T-helper 2 cell treated with Interferon-gamma antibody and Interleukin-4, amounts not matched to agents 5 μg/mL and 100 μg/mL, for 36 hours (primary cell): ENCODE measurements around the gene SERINC2.
"Not testable (repeated sequence)": the region's sequence is repeated elsewhere in the genome, so short reads cannot be mapped to it uniquely, and the experiment has no call there.

Source experiments
- DNase-seq: peaks from one replicate; pipeline ENCODE4 v3.0.0; 2021; ENCODE audit warnings: low spot score
- H3K27ac Mint-ChIP-seq: one replicate; pipeline ENCODE4 v1.8.0; 2021; ENCODE audit warnings: mild to moderate bottlenecking, mixed read lengths
- H3K27me3 Mint-ChIP-seq: one replicate; pipeline ENCODE4 v1.8.0; 2021; ENCODE audit warnings: low read depth, mixed read lengths
- H3K36me3 Mint-ChIP-seq: one replicate; pipeline ENCODE4 v1.8.0; 2021; ENCODE audit warnings: low read depth, mixed read lengths
- H3K4me1 Mint-ChIP-seq: one replicate; pipeline ENCODE4 v1.8.0; 2021; ENCODE audit warnings: low read depth, mixed read lengths
- H3K4me3 Mint-ChIP-seq: one replicate; pipeline ENCODE4 v1.8.0; 2022; ENCODE audit warnings: mild to moderate bottlenecking, moderate library complexity, mixed read lengths
- H3K9me3 Mint-ChIP-seq: one replicate; pipeline ENCODE4 v1.8.0; 2021; ENCODE audit warnings: mixed read lengths

The SERINC2 gene

GRCh38 chr1:31376375-31377134, 36.5 kb upstream of the SERINC2 start:
- peaks cover 14% of the 10 kb centered on the region for H3K4me1 Mint-ChIP-seq
- H3K36me3 Mint-ChIP-seq, result no peaks in the 10 kb centered on the region
- H3K27me3 Mint-ChIP-seq, result peaks cover 13% of the 10 kb centered on the region
- no peak overlapping the region for H3K4me3 Mint-ChIP-seq
- no peaks in the 10 kb centered on the region for H3K9me3 Mint-ChIP-seq
- H3K27ac Mint-ChIP-seq, result no peak overlapping the region
- DNase-seq, result no peak

- Mint-ChIP-seq H3K27ac (no peak overlapping the region), H3K4me3 (no peak overlapping the region), H3K27me3 (peaks cover 14% of the 10 kb centered on the region), H3K36me3 (no peaks in the 10 kb centered on the region), H3K4me1 (peaks cover 14% of the 10 kb centered on the region), H3K9me3 (no peaks in the 10 kb centered on the region)
- DNase-seq, result no peak
Observed at GRCh38 chr1:31377364-31377863, 35.6 kb upstream of the SERINC2 start.

- Mint-ChIP-seq H3K9me3 (no peaks in the 10 kb centered on the region), H3K4me1 (peaks cover 14% of the 10 kb centered on the region), H3K27ac (no peak overlapping the region), H3K27me3 (peaks cover 12% of the 10 kb centered on the region), H3K36me3 (no peaks in the 10 kb centered on the region), H3K4me3 (no peak overlapping the region)
- DNase-seq, result no peak
Observed at GRCh38 chr1:31378001-31378400, 35.0 kb upstream of the SERINC2 start.

DNA sequence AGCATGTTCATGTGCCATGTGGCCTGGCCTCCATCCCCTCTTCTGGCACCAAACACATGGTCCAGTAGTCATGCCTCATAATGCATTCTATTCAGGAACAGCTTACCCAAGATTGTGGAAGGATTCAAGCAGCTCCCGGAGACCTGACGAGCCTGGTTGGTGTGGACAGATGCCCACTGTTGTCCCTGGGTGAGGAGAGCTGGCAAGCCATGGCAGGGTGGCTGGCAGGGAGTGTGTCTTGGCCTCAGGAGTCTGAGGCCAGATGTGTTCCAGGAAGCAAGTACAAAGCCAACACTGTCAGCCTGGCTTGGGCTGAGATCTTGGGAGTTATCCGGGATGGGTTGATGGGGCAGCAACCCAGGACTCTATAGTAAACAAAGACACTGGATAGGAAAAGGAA, 32.8 kb upstream of the SERINC2 start:
- DNase-seq, result no peak
- Mint-ChIP-seq H3K36me3 (no peaks in the 10 kb centered on the region), H3K4me3 (no peak overlapping the region), H3K27me3 (peaks cover 6% of the 10 kb centered on the region), H3K4me1 (peaks cover 5% of the 10 kb centered on the region), H3K9me3 (no peaks in the 10 kb centered on the region), H3K27ac (no peak overlapping the region)

- Mint-ChIP-seq H3K27me3 (peaks cover 6% of the 10 kb centered on the region), H3K27ac (no peak overlapping the region), H3K9me3 (no peaks in the 10 kb centered on the region), H3K36me3 (no peaks in the 10 kb centered on the region), H3K4me3 (no peak overlapping the region), H3K4me1 (peaks cover 1% of the 10 kb centered on the region)
- DNase-seq, result no peak
Observed at GRCh38 chr1:31381394-31382294, 31.4 kb upstream of the SERINC2 start.

DNA sequence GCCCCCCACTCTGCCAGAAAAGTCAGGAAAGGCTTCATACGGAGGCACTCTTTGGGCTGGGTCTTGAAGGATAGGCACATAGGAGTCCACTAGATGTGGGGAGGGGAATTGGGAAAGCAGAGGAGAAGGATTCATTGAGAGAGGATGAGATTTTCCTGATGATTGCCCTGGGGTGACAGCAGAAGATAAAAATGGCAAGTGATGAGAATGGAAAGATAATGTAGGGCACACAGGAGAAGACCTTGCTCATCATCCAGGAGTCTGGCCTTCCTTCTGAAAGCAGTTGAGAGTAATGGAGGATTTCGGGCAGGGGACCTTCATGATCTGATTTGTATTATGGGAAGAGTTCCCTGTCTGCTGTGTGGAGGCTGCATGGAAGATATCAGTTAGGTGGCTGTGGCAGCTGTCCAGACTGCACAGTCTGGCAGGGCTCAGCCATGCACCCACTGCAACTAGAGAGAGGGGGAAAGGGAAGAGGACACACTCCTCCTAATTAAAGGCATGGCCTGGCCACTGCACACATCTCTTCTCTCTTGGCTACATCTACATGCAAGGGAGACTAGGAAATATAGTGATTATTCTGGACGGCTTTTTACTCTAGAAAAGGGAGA, 30.5 kb upstream of the SERINC2 start:
- H3K27me3 Mint-ChIP-seq, result peaks cover 6% of the 10 kb centered on the region

GRCh38 chr1:31383967-31384366, 29.0 kb upstream of the SERINC2 start:
- no peak overlapping the region for H3K4me3 Mint-ChIP-seq
- no peak for DNase-seq
- no peaks in the 10 kb centered on the region for H3K36me3 Mint-ChIP-seq
- no peak overlapping the region for H3K27ac Mint-ChIP-seq
- H3K9me3 Mint-ChIP-seq, result no peaks in the 10 kb centered on the region
- no peaks in the 10 kb centered on the region for H3K4me1 Mint-ChIP-seq
- peaks cover 6% of the 10 kb centered on the region for H3K27me3 Mint-ChIP-seq

More for the DNA sequence above, 30.5 kb upstream of the SERINC2 start:
- DNase-seq, result no peak
- Mint-ChIP-seq H3K27ac (no peak overlapping the region), H3K4me3 (no peak overlapping the region), H3K4me1 (no peaks in the 10 kb centered on the region), H3K9me3 (no peaks in the 10 kb centered on the region), H3K36me3 (no peaks in the 10 kb centered on the region)

- not testable (repeated sequence) for DNase-seq, H3K4me3 Mint-ChIP-seq, H3K36me3 Mint-ChIP-seq, H3K27me3 Mint-ChIP-seq, H3K27ac Mint-ChIP-seq, H3K9me3 Mint-ChIP-seq, H3K4me1 Mint-ChIP-seq
Observed at GRCh38 chr1:31386576-31387243, 26.3 kb upstream of the SERINC2 start.

- H3K36me3 Mint-ChIP-seq, result no peaks in the 10 kb centered on the region
- H3K27ac Mint-ChIP-seq, result no peak overlapping the region
- no peaks in the 10 kb centered on the region for H3K9me3 Mint-ChIP-seq
- no peaks in the 10 kb centered on the region for H3K4me1 Mint-ChIP-seq
- no peak overlapping the region for H3K4me3 Mint-ChIP-seq
- H3K27me3 Mint-ChIP-seq, result peaks cover under 1% of the 10 kb centered on the region
- DNase-seq, result no peak
Observed at GRCh38 chr1:31387612-31388011, 25.4 kb upstream of the SERINC2 start.

GRCh38 chr1:31389616-31390015, 23.4 kb upstream of the SERINC2 start:
- Mint-ChIP-seq H3K9me3 (no peaks in the 10 kb centered on the region), H3K27me3 (no peaks in the 10 kb centered on the region), H3K27ac (no peak overlapping the region), H3K4me3 (no peak overlapping the region), H3K36me3 (no peaks in the 10 kb centered on the region), H3K4me1 (peaks cover 5% of the 10 kb centered on the region)
- DNase-seq, result no peak

- Mint-ChIP-seq H3K27me3 (no peaks in the 10 kb centered on the region), H3K27ac (no peak overlapping the region), H3K4me1 (peaks cover 9% of the 10 kb centered on the region), H3K36me3 (no peaks in the 10 kb centered on the region), H3K9me3 (no peaks in the 10 kb centered on the region), H3K4me3 (no peak overlapping the region)
- DNase-seq, result no peak
Observed at GRCh38 chr1:31390071-31390470, 22.9 kb upstream of the SERINC2 start.

- Mint-ChIP-seq H3K27me3 (peaks cover 2% of the 10 kb centered on the region), H3K4me3 (no peak overlapping the region), H3K4me1 (peaks cover 12% of the 10 kb centered on the region), H3K9me3 (no peaks in the 10 kb centered on the region), H3K36me3 (no peaks in the 10 kb centered on the region), H3K27ac (no peak overlapping the region)
- DNase-seq, result no peak
Observed at GRCh38 chr1:31393463-31393862, 19.6 kb upstream of the SERINC2 start.

DNA sequence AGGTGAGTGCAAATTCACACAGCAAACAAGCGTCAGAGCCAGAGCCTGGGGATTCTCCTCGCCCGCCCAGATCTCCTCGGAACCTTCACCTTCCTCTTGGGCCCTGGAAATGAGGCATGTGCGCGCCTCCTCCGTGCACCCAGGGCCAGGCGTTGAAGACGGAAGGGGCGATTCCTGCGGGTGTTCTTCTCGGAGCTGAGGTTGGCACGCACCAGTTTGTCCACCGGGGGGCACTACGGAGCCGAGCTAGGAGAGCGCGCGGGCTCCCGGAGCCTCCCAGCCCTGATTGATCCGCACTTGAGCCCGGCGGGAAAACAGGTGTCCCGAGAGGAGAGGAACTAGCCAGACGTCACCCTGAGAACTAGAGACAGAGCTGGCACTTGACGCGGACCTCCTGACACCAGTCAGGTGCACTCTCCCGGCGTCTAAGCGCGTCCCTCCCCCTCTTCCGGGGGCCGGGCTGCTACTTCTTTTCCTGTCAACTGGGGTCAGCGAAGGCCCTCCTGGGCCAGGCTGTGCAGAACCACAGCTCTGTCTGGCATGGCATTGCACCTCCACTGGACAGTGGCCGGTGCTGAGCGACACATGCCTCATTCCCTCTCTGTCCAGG, 18.3 kb upstream of the SERINC2 start:
- no peaks in the 10 kb centered on the region for H3K9me3 Mint-ChIP-seq
- peaks cover 2% of the 10 kb centered on the region for H3K27me3 Mint-ChIP-seq
- H3K4me1 Mint-ChIP-seq, result peaks cover 12% of the 10 kb centered on the region
- peak; percentile 71 for DNase-seq
- H3K36me3 Mint-ChIP-seq, result no peaks in the 10 kb centered on the region
- H3K27ac Mint-ChIP-seq, result no peak overlapping the region
- peak overlapping the region; percentile 86 for H3K4me3 Mint-ChIP-seq
